Mesenchymal stem cell (in vitro differentiated cells and primary cell): ENCODE data around the gene TIMP1. TPM values are rescaled to one million over a fixed set of nuclear protein-coding genes. Genes with fewer than 3 reads are reported as not detected.

ENCODE experiments used
- DNase-seq: peaks from one replicate; pipeline ENCODE4 v3.0.0-alpha.2; 2013
- H2AFZ ChIP-seq: one replicate; pipeline ENCODE4 v1.6.1; 2013; ENCODE audit warnings: low read depth, mild to moderate bottlenecking, control low read depth, inconsistent platforms, low read length, moderate library complexity
- H2AK5ac ChIP-seq: 2 replicates; pipeline ENCODE4 v1.6.1; 2013; ENCODE audit warnings: low read length, moderate library complexity, mild to moderate bottlenecking, inconsistent platforms; ENCODE audit not compliant: severe bottlenecking
- H2BK120ac ChIP-seq: one replicate; pipeline ENCODE4 v1.6.1; 2013; ENCODE audit warnings: low read depth, mild to moderate bottlenecking, inconsistent platforms, low read length, moderate library complexity
- H2BK12ac ChIP-seq, 2 experiments: one replicate each; pipeline ENCODE4 v1.6.1; 2013; ENCODE audit warnings: inconsistent platforms in 2 of 2, low read length in 2 of 2, mild to moderate bottlenecking in 2 of 2, moderate library complexity in 2 of 2, control low read depth in 1 of 2
- H2BK15ac ChIP-seq: one replicate; pipeline ENCODE4 v1.6.1; 2013; ENCODE audit warnings: mild to moderate bottlenecking, low read depth, inconsistent platforms; ENCODE audit not compliant: poor library complexity, severe bottlenecking
- H2BK5ac ChIP-seq: 2 replicates; pipeline ENCODE4 v1.6.1; 2013; ENCODE audit warnings: low read depth, mild to moderate bottlenecking, low read length, control low read depth, inconsistent platforms; ENCODE audit not compliant: poor library complexity, severe bottlenecking
- H3K14ac ChIP-seq, 2 experiments: one replicate each; pipeline ENCODE4 v1.6.1; 2013; ENCODE audit warnings: inconsistent platforms in 2 of 2, low read length in 2 of 2, control low read depth in 1 of 2, mild to moderate bottlenecking in 1 of 2, moderate library complexity in 1 of 2
- H3K18ac ChIP-seq, 2 experiments: one replicate each; pipeline ENCODE4 v1.6.1; 2013; ENCODE audit warnings: inconsistent platforms in 2 of 2, low read length in 2 of 2, control low read depth in 1 of 2, low read depth in 1 of 2, mild to moderate bottlenecking in 1 of 2
- H3K23ac ChIP-seq, 2 experiments: one replicate each; pipeline ENCODE4 v1.6.1; 2013; ENCODE audit warnings: inconsistent platforms in 2 of 2, low read length in 2 of 2, mild to moderate bottlenecking in 2 of 2, moderate library complexity in 2 of 2, control low read depth in 1 of 2
- H3K27ac ChIP-seq: 2 replicates; pipeline ENCODE4 v1.5.1; 2013; ENCODE audit warnings: mild to moderate bottlenecking, moderate library complexity, low read length, control low read depth, inconsistent platforms; ENCODE audit not compliant: poor library complexity, severe bottlenecking
- H3K27me3 ChIP-seq, 2 experiments: 2 replicates each; pipeline versions ENCODE4 v1.6.1 to v1.7.0; 2013; ENCODE audit warnings: low read length in 2 of 2, mild to moderate bottlenecking in 2 of 2, moderate library complexity in 2 of 2, control low read depth in 1 of 2, inconsistent platforms in 1 of 2; ENCODE audit not compliant: control insufficient read depth in 1 of 2, insufficient read depth in 1 of 2
- H3K36me3 ChIP-seq, 2 experiments: 2 replicates each; pipeline versions ENCODE4 v1.6.1 to v1.7.0; 2013; ENCODE audit warnings: low read length in 2 of 2, control low read depth in 1 of 2, inconsistent platforms in 1 of 2, low read depth in 1 of 2, mild to moderate bottlenecking in 1 of 2; ENCODE audit not compliant: insufficient read depth in 2 of 2, control insufficient read depth in 1 of 2
- H3K4ac ChIP-seq, 2 experiments: one replicate each; pipeline ENCODE4 v1.6.1; 2013; ENCODE audit warnings: inconsistent platforms in 2 of 2, low read length in 2 of 2, mild to moderate bottlenecking in 2 of 2, moderate library complexity in 2 of 2, control low read depth in 1 of 2, low read depth in 1 of 2
- H3K4me1 ChIP-seq: 2 replicates; pipeline ENCODE4 v1.6.1; 2013; ENCODE audit warnings: low read depth, low read length, control low read depth; ENCODE audit not compliant: control insufficient read depth, insufficient read depth
- H3K4me2 ChIP-seq: 2 replicates; pipeline ENCODE4 v1.6.1; 2013; ENCODE audit warnings: low read length, mild to moderate bottlenecking, inconsistent platforms; ENCODE audit not compliant: poor library complexity, severe bottlenecking
- H3K4me3 ChIP-seq, 2 experiments: 2 replicates each; pipeline versions ENCODE4 v1.5.1 to v1.7.0; 2013; ENCODE audit warnings: low read length in 2 of 2, mild to moderate bottlenecking in 2 of 2, control low read depth in 1 of 2, low read depth in 1 of 2; ENCODE audit not compliant: insufficient read depth in 1 of 2
- H3K79me1 ChIP-seq: replicated peaks from 2 replicates; pipeline ENCODE4 v1.6.1; 2013; ENCODE audit warnings: mild to moderate bottlenecking, control low read depth, low read length, inconsistent platforms; ENCODE audit not compliant: poor library complexity, severe bottlenecking
- H3K9ac ChIP-seq: 2 replicates; pipeline ENCODE4 v1.7.0; 2013; ENCODE audit warnings: mild to moderate bottlenecking, low read length, moderate library complexity
- H3K9me3 ChIP-seq: 2 replicates; pipeline ENCODE4 v1.7.0; 2013; ENCODE audit warnings: mild to moderate bottlenecking, low read length; ENCODE audit not compliant: control insufficient read depth
- H4K8ac ChIP-seq: one replicate; pipeline ENCODE4 v1.6.1; 2013; ENCODE audit warnings: inconsistent platforms, mild to moderate bottlenecking, low read length, moderate library complexity
- H4K91ac ChIP-seq: one replicate; pipeline ENCODE4 v1.6.1; 2013; ENCODE audit warnings: mild to moderate bottlenecking, low read length, inconsistent platforms
- WGBS: methylation state at CpG from one replicate; pipeline ENCODE4 v1.1.7; 2013; ENCODE audit warnings: mixed read lengths; 5-methylcytosine and 5-hydroxymethylcytosine counted together
- polyA plus RNA-seq, 2 experiments: library from polyadenylated mRNA; stranded (reverse); fragments of 200-250 nt; gene quantifications; one replicate each; pipeline ENCODE4 v1.2.3, GENCODE V29; 2013

TIMP1 gene
- polyA plus RNA-seq (2013, experiment 1 of 2), result 826 TPM
- 856 TPM for polyA plus RNA-seq (2013, experiment 2 of 2)

DNA sequence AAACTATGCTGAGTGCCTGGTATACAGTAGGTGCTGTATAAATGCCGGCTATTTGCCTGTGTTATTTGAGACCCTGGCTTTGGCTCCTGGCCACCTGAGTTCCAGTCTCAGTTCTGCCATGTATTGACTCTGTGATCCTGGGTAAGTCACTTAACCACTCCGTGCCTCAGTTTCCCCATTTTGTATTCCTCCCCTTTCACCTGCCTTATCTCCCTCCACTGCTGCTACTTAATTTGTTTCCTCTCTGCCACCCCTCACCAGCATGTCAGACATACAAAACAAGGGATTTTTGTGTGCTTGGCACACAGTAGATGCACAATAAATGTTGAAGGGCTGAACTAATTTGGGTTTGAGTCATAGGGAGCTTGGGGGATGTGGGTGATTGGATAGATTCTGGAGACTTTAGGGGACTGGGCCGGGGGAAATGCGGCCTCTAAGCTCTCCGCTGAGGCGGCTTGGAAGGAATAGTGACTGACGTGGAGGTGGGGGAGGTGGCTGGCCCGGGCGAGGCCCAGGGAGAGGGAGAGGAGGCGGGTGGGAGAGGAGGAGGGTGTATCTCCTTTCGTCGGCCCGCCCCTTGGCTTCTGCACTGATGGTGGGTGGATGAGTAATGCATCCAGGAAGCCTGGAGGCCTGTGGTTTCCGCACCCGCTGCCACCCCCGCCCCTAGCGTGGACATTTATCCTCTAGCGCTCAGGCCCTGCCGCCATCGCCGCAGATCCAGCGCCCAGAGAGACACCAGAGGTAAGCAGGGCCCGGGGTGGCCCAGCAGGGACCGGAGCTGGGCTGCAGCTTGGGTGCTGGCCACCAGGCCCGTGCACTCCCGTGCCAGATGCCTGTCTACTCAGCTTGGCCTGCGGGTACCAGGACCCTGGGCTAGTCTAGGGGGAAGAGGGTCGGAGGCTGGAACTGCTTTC is at the start of gene TIMP1:
TSS of gene TIMP1 (plus strand) at position 706 of the 917 bp plus-strand sequence. CDS start 980 bp downstream, outside the sequence.
- 5% methylated on average over 19 of the region's 28 CpGs for WGBS

DNA sequence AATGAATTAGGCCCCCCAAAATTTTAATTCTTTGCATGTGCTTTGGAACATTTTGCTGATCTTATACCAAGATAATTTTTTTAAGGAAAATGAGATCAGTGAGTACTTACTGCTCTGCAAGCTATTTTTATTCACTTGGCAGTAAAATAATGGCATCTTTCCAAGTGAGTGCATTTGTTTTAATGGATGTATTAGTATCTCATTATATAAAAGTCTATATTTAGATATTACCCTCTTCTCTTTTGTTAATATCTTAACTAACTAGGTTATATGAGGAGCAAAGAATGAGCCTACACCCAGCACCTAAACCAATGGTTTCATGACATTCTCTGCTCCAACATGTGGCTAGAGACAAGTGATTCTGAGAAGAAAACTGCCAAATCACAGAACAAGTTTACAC is 42.4 kb upstream of the TIMP1 start:
- Histone ChIP-seq H3K23ac (no peak overlapping the region), H4K8ac (no peak overlapping the region), H3K18ac (no peak overlapping the region), H2BK120ac (no peak overlapping the region), H3K9me3 (no peaks in the 10 kb centered on the region), H3K4me1 (no peaks in the 10 kb centered on the region), H3K4ac (no peak overlapping the region), H2AK5ac (no peak overlapping the region), H3K9ac (no peak overlapping the region), H2BK12ac (no peak overlapping the region), H3K14ac (no peak overlapping the region), H3K4me3 (no peak overlapping the region), H3K4me2 (no peak overlapping the region), H4K91ac (no peak overlapping the region), H2BK5ac (no peak overlapping the region), H3K27ac (no peak overlapping the region), H3K79me1 (no peaks in the 10 kb centered on the region), H2AFZ (no peak overlapping the region), H3K27me3 (peaks cover 0 to 4% of the 10 kb centered on the region in 2 experiments), H2BK15ac (no peak overlapping the region), H3K36me3 (no peaks in the 10 kb centered on the region)
- no peak for DNase-seq

More for the DNA sequence above, at the start of gene TIMP1:
- peaks cover 19 to 24% of the 10 kb centered on the region in 2 experiments for H3K36me3 ChIP-seq
- no peaks in the 10 kb centered on the region for H3K9me3 ChIP-seq
- H3K27ac ChIP-seq, result peak within 1 kb of the TSS; percentile 47
- H2BK15ac ChIP-seq, result no peak within 1 kb of the TSS
- DNase-seq, result peak; percentile 95
- peaks cover 0 to 7% of the 10 kb centered on the region in 2 experiments for H3K27me3 ChIP-seq
- H4K91ac ChIP-seq, result peak within 1 kb of the TSS; percentile 98
- H3K9ac ChIP-seq, result peak within 1 kb of the TSS; percentile 91
- H2AK5ac ChIP-seq, result peak within 1 kb of the TSS; percentile 33
- peak within 1 kb of the TSS; percentile 14 for H2AFZ ChIP-seq
- peak within 1 kb of the TSS in 1 of 2 experiments; percentile 96 for H3K14ac ChIP-seq
- H3K18ac ChIP-seq, result peak within 1 kb of the TSS; percentile 86 to 97
- H3K23ac ChIP-seq, result no peak within 1 kb of the TSS
- H3K4me3 ChIP-seq, result peak within 1 kb of the TSS; percentile 66 to 80
- H3K79me1 ChIP-seq, result peaks cover 3% of the 10 kb centered on the region
- H3K4ac ChIP-seq, result peak within 1 kb of the TSS in 1 of 2 experiments; percentile 84
- H2BK120ac ChIP-seq, result peak within 1 kb of the TSS; percentile 79
- H2BK5ac ChIP-seq, result no peak within 1 kb of the TSS
- H3K4me2 ChIP-seq, result peak within 1 kb of the TSS; percentile 61
- H4K8ac ChIP-seq, result peak within 1 kb of the TSS; percentile 89
- peaks cover 16% of the 10 kb centered on the region for H3K4me1 ChIP-seq
- H2BK12ac ChIP-seq, result peak within 1 kb of the TSS; percentile 71 to 97

DNA sequence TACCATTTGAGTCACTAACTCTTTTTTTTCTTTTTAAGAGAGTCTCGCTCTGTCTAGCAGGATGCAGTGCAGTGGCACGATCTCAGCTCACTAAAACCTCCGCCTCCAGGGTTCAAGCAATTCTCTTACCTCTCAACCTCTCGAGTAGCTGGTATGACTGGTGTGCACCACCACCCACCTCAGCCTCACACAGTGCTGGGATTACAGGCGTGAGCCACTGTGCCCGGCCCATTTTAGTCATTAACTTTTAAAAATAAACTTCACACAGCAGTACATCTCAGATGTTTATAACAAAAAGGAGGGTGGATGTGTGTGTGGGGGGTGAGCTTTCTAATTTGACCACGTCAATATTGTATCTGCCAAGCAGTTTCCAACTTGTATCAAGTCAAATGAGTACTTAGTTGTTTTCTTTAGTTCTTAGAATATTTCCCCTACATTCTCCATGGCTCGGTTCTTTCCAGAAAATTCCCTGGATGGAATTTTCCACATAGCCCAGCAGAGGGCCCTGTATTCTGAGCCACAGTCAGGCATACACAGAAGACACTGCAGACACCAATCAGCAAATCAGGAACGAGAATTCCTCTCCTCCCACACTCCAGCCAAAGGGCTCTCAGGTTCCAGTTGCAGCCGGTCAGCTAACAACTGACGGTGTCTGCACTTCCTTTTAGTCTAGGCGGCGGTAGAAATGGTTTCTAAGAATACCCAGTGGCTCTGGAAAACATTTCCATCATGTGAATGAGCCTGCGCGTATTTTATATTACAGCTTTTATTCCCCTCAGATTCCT is 41.3 kb upstream of the TIMP1 start:
- no peak overlapping the region for H2AK5ac ChIP-seq
- no peak overlapping the region for H4K8ac ChIP-seq
- no peak overlapping the region for H2AFZ ChIP-seq
- 30% methylated on average over 9 of the region's 15 CpGs for WGBS
- no peak overlapping the region for H2BK12ac ChIP-seq
- peak overlapping the region; percentile 82 for H3K9ac ChIP-seq
- no peak overlapping the region for H3K4me3 ChIP-seq
- H3K27me3 ChIP-seq, result peaks cover 0 to 4% of the 10 kb centered on the region in 2 experiments
- H3K4me2 ChIP-seq, result no peak overlapping the region
- H3K36me3 ChIP-seq, result no peaks in the 10 kb centered on the region
- no peaks in the 10 kb centered on the region for H3K9me3 ChIP-seq
- H3K14ac ChIP-seq, result no peak overlapping the region
- no peak overlapping the region for H2BK120ac ChIP-seq
- H4K91ac ChIP-seq, result no peak overlapping the region
- H3K4ac ChIP-seq, result no peak overlapping the region
- no peak overlapping the region for H2BK5ac ChIP-seq
- no peak overlapping the region for H3K18ac ChIP-seq
- peak; percentile 94 for DNase-seq
- H3K27ac ChIP-seq, result no peak overlapping the region
- no peaks in the 10 kb centered on the region for H3K79me1 ChIP-seq
- H3K23ac ChIP-seq, result no peak overlapping the region
- H2BK15ac ChIP-seq, result no peak overlapping the region
- H3K4me1 ChIP-seq, result no peaks in the 10 kb centered on the region

DNA sequence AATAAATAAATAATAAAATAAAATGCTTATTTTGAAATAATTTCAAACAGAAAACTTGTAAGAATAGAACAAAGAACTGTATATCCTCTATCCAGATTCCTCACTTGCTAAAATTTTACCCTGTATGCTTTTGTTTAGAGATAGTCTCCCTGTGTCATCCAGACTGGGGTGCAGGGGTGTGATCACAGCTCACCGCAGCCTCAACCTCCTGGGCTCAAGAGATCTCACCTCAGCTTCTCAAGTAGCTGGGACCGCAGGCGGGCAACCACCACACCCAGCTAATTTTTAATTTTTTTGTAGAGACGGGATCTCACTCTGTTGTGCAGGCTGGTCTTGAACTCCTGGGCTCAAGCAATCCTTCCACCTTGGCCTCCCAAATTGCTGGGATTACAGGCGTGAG is 38.7 kb upstream of the TIMP1 start:
- Histone ChIP-seq H4K8ac (no peak overlapping the region), H2BK15ac (no peak overlapping the region), H4K91ac (no peak overlapping the region), H3K27ac (no peak overlapping the region), H3K79me1 (no peaks in the 10 kb centered on the region), H3K4me3 (no peak overlapping the region), H3K4me1 (no peaks in the 10 kb centered on the region), H3K27me3 (peaks cover 0 to 7% of the 10 kb centered on the region in 2 experiments), H3K4me2 (no peak overlapping the region), H2AK5ac (no peak overlapping the region), H3K9ac (no peak overlapping the region), H3K9me3 (no peaks in the 10 kb centered on the region), H2BK5ac (no peak overlapping the region), H3K14ac (no peak overlapping the region), H2BK120ac (no peak overlapping the region), H3K36me3 (no peaks in the 10 kb centered on the region), H3K23ac (no peak overlapping the region), H3K18ac (no peak overlapping the region), H2BK12ac (no peak overlapping the region), H2AFZ (no peak overlapping the region), H3K4ac (no peak overlapping the region)
- WGBS, result 97% methylated on average over 4 of the region's 5 CpGs
- DNase-seq, result no peak
